Activated naive CD4-positive, alpha-beta T cell treated with anti-CD3 and anti-CD28 coated beads for 36 hours (primary cell): Measurements from ENCODE around the gene RNF181. TPM values are rescaled to one million over a fixed set of nuclear protein-coding genes. Genes with fewer than 3 reads are reported as not detected.

Experiments used
- CTCF ChIA-PET: fragments of 350-600 bp; sonication (Branson Sonifier 250); formaldehyde crosslinking; loops from one replicate; lab custom pipeline; 2021; ENCODE audit warnings: antibody characterized with exemption; lab: Charles Lee
- DNase-seq: peaks from one replicate; pipeline ENCODE4 v3.0.0-alpha.2; 2020
- H3K27ac Mint-ChIP-seq: one replicate; pipeline ENCODE4 v1.8.0; 2021; ENCODE audit warnings: mild to moderate bottlenecking, mixed read lengths
- H3K27me3 Mint-ChIP-seq: one replicate; pipeline ENCODE4 v1.8.0; 2021; ENCODE audit warnings: low read depth, mixed read lengths
- H3K36me3 Mint-ChIP-seq: one replicate; pipeline ENCODE4 v1.8.0; 2021; ENCODE audit warnings: low read depth, mixed read lengths
- H3K4me1 Mint-ChIP-seq: one replicate; pipeline ENCODE4 v1.8.0; 2021; ENCODE audit warnings: low read depth, mixed read lengths
- H3K4me3 Mint-ChIP-seq: one replicate; pipeline ENCODE4 v1.8.0; 2021; ENCODE audit warnings: mild to moderate bottlenecking, moderate library complexity, mixed read lengths
- H3K9me3 Mint-ChIP-seq: one replicate; pipeline ENCODE4 v1.8.0; 2021; ENCODE audit warnings: mixed read lengths
- intact Hi-C: fragments of 100-400 bp; cut with micrococcal nuclease; formaldehyde crosslinking; loops from one replicate; pipeline ENCODE4 v1.15.1; 2023
- total RNA-seq, 2 experiments: library from RNA; stranded (reverse); gene quantifications; one replicate each; pipeline ENCODE4 v1.2.3, GENCODE V29; 2021

Gene RNF181
- total RNA-seq, 2 experiments from 2014 or later = 86.8 to 96.1 TPM

- Mint-ChIP-seq H3K27me3 (no peaks in the 10 kb centered on the region), H3K9me3 (no peaks in the 10 kb centered on the region), H3K4me3 (no peak overlapping the region), H3K27ac (peak overlapping the region; percentile 74), H3K4me1 (peaks cover 16% of the 10 kb centered on the region), H3K36me3 (peaks cover 60% of the 10 kb centered on the region)
- CTCF ChIA-PET = interaction anchor here (0.5 to 10.5 kb wide), 3 partner anchors 9 to 479 kb away, joined by 3 to 103 read pairs (median 4); no protein-coding TSS in a partner anchor
- intact Hi-C loops = no loop called here
- no peak for DNase-seq
Observed at GRCh38 chr2:85628658-85629057, 33.1 kb downstream of the RNF181 start.

DNA sequence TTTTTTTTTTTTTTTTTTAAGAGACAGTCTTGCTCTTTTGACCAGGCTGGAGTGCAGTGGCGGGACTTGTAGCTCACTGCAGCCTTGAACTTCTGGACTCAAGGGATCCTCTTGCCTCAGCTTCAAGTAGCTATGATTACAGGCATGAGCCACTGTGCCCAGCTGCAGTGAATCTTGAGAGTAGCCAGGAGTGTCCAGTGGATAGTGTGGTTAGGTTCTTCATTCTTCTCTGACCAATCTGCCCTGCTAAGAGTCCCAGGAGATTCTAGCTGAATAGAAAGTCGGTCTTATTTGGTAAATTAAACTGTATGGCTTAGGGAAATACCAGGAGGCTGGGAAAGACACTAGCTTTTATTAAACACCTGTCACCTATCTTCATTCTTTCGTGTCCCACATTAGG lies 35.8 kb downstream of the RNF181 start:
- Mint-ChIP-seq H3K4me1 (peaks cover 19% of the 10 kb centered on the region), H3K4me3 (no peak overlapping the region), H3K36me3 (peaks cover 54% of the 10 kb centered on the region), H3K9me3 (no peaks in the 10 kb centered on the region), H3K27ac (no peak overlapping the region), H3K27me3 (no peaks in the 10 kb centered on the region)
- DNase-seq = no peak
- intact Hi-C loops = no loop called here
- CTCF ChIA-PET = interaction anchor here (0.6 to 0.7 kb wide), 2 partner anchors 22 to 79 kb away, joined by 3 read pairs; no protein-coding TSS in a partner anchor

DNA sequence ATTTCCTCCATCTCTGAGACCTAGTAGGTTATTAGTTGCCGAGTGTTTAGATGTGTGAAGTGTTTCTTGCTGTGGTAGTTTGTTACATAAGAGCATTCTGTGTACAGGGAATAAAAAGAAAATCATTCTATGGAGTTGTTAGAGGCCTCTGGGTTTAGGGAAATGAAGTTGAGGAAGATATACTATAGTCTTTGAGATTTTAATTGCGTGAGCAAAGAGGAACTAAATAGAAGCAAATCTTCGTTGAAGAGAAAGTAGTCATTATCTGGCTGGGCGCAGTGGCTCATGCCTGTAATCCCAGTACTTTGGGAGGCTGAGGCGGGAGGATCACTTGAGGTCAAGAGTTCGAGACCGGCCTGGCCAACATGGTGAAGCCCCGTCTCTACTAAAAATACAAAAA lies 39.5 kb downstream of the RNF181 start:
- intact Hi-C loops = no loop called here
- no peak for DNase-seq
- Mint-ChIP-seq H3K27me3 (no peaks in the 10 kb centered on the region), H3K4me3 (no peak overlapping the region), H3K9me3 (no peaks in the 10 kb centered on the region), H3K4me1 (peaks cover 9% of the 10 kb centered on the region), H3K36me3 (peaks cover 58% of the 10 kb centered on the region), H3K27ac (no peak overlapping the region)
- CTCF ChIA-PET = interaction anchor here (1.0 to 4.6 kb wide), 3 partner anchors 14 to 198 kb away, joined by 6 to 75 read pairs (median 25); no protein-coding TSS in a partner anchor

- no peak overlapping the region for H3K27ac Mint-ChIP-seq
- no peaks in the 10 kb centered on the region for H3K9me3 Mint-ChIP-seq
- H3K4me3 Mint-ChIP-seq = no peak overlapping the region
- CTCF ChIA-PET = interaction anchor here (1.0 to 4.6 kb wide), 7 partner anchors 12 to 198 kb away, joined by 4 to 103 read pairs (median 21); no protein-coding TSS in a partner anchor
- no peak for DNase-seq
- H3K4me1 Mint-ChIP-seq = peaks cover 9% of the 10 kb centered on the region
- intact Hi-C loops = loop anchor here (2.0 kb wide), 2 partner anchors 71 to 215 kb away; no protein-coding TSS in a partner anchor
- peaks cover 59% of the 10 kb centered on the region for H3K36me3 Mint-ChIP-seq
- H3K27me3 Mint-ChIP-seq = no peaks in the 10 kb centered on the region
Observed at GRCh38 chr2:85635636-85636035, 40.1 kb downstream of the RNF181 start.

GRCh38 chr2:85642725-85643124 lies 47.2 kb downstream of the RNF181 start:
- H3K27me3 Mint-ChIP-seq = no peaks in the 10 kb centered on the region
- H3K4me3 Mint-ChIP-seq = no peak overlapping the region
- H3K27ac Mint-ChIP-seq = no peak overlapping the region
- no peaks in the 10 kb centered on the region for H3K9me3 Mint-ChIP-seq
- H3K4me1 Mint-ChIP-seq = no peaks in the 10 kb centered on the region
- no peak for DNase-seq
- H3K36me3 Mint-ChIP-seq = peaks cover 64% of the 10 kb centered on the region
- CTCF ChIA-PET = interaction anchor here (0.6 kb wide), 1 partner anchor 44 kb away, joined by 3 read pairs; no protein-coding TSS in a partner anchor
- intact Hi-C loops = no loop called here

GRCh38 chr2:85644909-85645308 lies 49.4 kb downstream of the RNF181 start:
- no peaks in the 10 kb centered on the region for H3K9me3 Mint-ChIP-seq
- no peak for DNase-seq
- CTCF ChIA-PET = interaction anchor here (0.7 to 10.1 kb wide), 2 partner anchors 8 to 64 kb away, joined by 3 to 75 read pairs; no protein-coding TSS in a partner anchor
- H3K4me1 Mint-ChIP-seq = no peaks in the 10 kb centered on the region
- no peak overlapping the region for H3K27ac Mint-ChIP-seq
- H3K27me3 Mint-ChIP-seq = no peaks in the 10 kb centered on the region
- H3K4me3 Mint-ChIP-seq = no peak overlapping the region
- intact Hi-C loops = no loop called here
- H3K36me3 Mint-ChIP-seq = peaks cover 74% of the 10 kb centered on the region

GRCh38 chr2:85646166-85646565 lies 50.6 kb downstream of the RNF181 start:
- no peak for DNase-seq
- H3K36me3 Mint-ChIP-seq = peaks cover 64% of the 10 kb centered on the region
- H3K27ac Mint-ChIP-seq = no peak overlapping the region
- intact Hi-C loops = no loop called here
- no peak overlapping the region for H3K4me3 Mint-ChIP-seq
- H3K4me1 Mint-ChIP-seq = no peaks in the 10 kb centered on the region
- no peaks in the 10 kb centered on the region for H3K9me3 Mint-ChIP-seq
- CTCF ChIA-PET = interaction anchor here (10.1 kb wide), 1 partner anchor 9 kb away, joined by 75 read pairs; no protein-coding TSS in a partner anchor
- no peaks in the 10 kb centered on the region for H3K27me3 Mint-ChIP-seq

Other genes with a start within 250 kb of the RNF181 start
- gene RETSAT, start 241.2 kb upstream of the RNF181 start, total RNA-seq = 10 to 100 TPM; 19.7 to 24.5 TPM
- 10 to 100 TPM; 14.8 to 15.4 TPM for gene ELMOD3, start 241.0 kb upstream of the RNF181 start, total RNA-seq
- 10 to 100 TPM; 10.2 to 10.7 TPM for gene CAPG, start 185.4 kb upstream of the RNF181 start, total RNA-seq
- gene SH2D6, start 177.0 kb upstream of the RNF181 start, total RNA-seq = under 1 TPM; 0.40 to 0.88 TPM
- gene MAT2A, start 56.6 kb upstream of the RNF181 start, total RNA-seq = 100 to 1,000 TPM; 221 to 228 TPM
- gene GGCX, start 34.3 kb upstream of the RNF181 start, total RNA-seq = 10 to 100 TPM; 17.5 to 18.8 TPM
- gene VAMP8, start 18.2 kb upstream of the RNF181 start, total RNA-seq = 100 to 1,000 TPM in 1 of 2 experiments, 10 to 100 TPM in 1; 98.7 to 102 TPM
- 10 to 100 TPM; 18.4 to 21.8 TPM for gene VAMP5, start 11.3 kb upstream of the RNF181 start, total RNA-seq
- gene TMEM150A, start 7.0 kb downstream of the RNF181 start, total RNA-seq = under 1 TPM; 0.55 to 0.67 TPM
- 10 to 100 TPM; 29.3 to 31.0 TPM for gene C2orf68, start 16.3 kb downstream of the RNF181 start, total RNA-seq
- 10 to 100 TPM; 92.3 to 94.6 TPM for gene USP39, start 20.4 kb downstream of the RNF181 start, total RNA-seq
- gene SFTPB, start 72.5 kb downstream of the RNF181 start, total RNA-seq = not detected
- 1 to 10 TPM; 2.6 to 3.2 TPM for gene GNLY, start 98.6 kb downstream of the RNF181 start, total RNA-seq
- gene ATOH8, start 158.2 kb downstream of the RNF181 start, total RNA-seq = not detected